NAMALWA (cell line): Measurements from ENCODE around the gene RSPO4.
A peak's percentile ranks its signal among the peaks of the same experiment; 100 is the strongest.

Experiments used
- DNase-seq: peaks from one replicate; pipeline ENCODE4 v3.0.0-alpha.2; 2015; ENCODE audit warnings: low spot score

The RSPO4 gene

GRCh38 chr20:967796-968742 lies 34.0 kb downstream of the RSPO4 start:
- peak; percentile 81 for DNase-seq

GRCh38 chr20:965956-966355 lies 36.2 kb downstream of the RSPO4 start:
- no peak for DNase-seq

DNA sequence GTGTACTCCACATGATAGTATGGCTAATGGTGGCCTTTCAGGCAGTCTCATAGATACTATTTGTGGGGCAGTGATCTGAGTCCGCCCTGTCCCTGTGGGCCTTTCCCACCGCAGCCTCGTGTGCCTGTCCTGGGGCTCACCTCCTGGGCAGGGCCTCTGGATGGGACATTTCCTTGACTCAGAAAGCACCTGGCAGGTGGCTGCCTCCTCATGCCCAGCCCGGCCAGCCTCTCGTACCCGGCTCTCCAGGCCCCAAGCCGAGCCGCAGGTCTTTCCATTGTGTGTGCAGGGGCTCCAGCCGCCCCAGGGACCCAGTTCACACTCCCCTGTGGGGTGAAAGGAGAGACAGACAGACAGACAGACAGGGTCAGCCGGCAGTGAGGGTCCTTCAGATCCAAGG lies 38.3 kb downstream of the RSPO4 start:
- no peak for DNase-seq

- DNase-seq: no peak
Measured at GRCh38 chr20:962683-963082, 39.4 kb downstream of the RSPO4 start.

DNA sequence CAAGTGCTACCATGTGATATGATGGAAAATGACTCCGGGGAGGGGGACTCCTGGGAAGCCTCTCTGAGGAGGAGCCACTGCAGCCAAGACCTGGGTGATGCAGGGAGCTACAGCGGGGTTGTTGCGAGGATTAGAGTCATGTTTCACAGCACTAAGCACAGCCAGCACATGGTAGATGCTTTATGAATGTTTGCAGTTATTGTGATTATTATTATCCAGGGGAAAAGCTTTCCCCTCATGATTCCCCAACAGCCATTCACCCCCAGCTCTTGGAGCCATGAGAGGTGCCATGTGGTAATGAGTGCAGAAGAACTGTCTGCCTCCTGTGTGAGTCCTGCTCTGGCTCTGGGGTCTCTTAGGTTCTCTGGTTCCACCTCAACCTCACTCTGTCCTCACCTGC lies 39.9 kb downstream of the RSPO4 start:
- no peak for DNase-seq

DNA sequence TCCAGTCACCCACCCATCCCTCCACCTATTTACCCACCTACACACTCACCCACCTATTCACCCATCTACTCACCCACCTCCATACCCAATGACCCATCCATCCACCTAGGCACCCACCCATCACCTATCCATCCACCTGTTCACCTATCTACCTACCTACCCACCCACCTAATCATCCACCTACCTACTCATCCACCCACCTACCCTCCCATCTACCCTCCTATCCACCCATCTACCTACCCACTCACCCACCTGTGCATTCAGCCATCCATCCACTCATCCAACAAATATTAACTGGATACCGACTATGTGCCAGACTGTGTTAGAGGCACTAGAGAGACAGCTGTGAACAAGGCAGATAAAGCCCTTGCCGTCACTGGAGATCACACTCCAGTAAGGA lies 40.3 kb downstream of the RSPO4 start:
- no peak for DNase-seq

DNA sequence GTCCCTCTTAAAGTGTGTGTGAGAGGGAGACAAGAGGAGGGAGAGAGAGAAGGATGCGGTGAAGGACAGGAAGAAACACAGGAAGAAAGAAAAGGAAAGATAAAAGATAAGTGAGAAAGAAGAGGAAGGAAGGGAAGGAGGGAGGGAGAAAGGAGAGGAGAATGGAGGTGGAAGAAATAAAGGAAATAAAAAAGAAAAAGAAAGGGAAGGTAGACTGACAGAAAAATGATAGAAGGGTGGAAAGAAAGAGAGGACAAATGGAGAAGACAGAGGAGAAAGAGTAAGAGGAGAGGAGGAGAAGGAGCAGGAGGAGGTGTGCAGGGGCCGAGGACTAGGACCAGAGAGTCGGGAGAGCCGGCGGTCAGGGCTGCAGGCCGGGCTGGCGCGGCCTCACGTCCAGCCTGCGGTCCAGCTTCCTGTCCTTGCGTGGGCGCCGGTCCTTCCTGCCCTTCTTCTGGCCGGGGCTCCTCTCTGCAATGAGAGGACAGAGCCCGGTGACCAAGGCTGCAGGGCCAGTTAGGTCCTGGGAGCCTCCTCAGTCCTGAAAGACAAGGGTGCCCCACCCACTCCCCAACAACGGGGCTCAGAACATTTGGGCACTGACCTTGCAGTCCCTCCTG lies 42.0 kb downstream of the RSPO4 start:
- DNase-seq: no peak

GRCh38 chr20:958936-959815 lies 42.9 kb downstream of the RSPO4 start:
- no peak for DNase-seq

GRCh38 chr20:957544-957943 lies 44.6 kb downstream of the RSPO4 start:
- peak; percentile 48 for DNase-seq

DNA sequence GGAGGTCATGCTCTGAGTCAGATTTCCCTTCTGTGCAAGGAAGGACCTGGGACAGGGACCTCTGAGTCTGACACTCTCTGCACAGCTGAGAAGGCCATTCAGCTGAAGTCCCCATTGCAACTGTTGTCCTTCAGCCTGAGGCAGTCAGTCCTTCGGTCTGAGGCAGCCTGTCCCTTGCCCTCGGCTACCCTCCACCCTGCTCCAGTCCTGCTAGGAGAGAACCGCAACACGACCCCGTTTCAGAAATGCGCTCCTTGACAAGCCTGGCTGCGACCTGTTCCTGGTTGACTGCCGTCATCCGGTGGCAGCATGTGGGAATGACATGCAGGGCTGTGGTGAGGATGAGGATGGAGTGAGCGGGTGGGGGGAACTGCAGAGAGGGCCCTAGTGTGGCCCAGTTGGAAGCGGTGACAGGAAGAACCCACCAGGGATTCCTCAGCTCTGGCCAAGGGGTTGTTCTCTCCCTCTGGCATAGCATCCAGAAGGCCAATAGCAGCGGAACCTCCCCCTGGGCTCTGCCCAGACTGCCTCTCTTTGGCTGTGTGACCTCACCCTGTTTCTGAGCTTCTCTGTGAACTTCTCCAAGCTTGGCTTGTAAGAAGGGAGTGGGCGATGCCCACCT lies 45.7 kb downstream of the RSPO4 start:
- peak; percentile 86 for DNase-seq

DNA sequence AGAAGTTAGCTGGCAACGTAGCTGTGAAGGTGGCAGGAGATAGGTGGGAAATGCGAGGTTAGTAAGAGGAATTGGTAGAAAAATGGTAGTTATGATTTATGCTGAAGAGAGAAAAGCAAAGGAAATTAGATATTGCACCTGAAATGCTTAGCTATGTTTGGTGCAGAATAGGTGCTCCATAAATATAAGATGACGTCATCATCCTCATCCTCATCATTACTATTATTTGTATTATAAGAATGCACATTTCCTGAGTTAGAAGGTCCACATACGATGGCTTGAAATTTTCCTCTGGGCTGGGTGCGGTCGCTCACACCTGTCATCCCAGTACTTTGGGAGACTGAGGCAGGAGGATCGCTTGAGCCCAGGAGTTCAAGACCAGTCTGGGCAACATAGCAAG lies 46.5 kb downstream of the RSPO4 start:
- no peak for DNase-seq

DNA sequence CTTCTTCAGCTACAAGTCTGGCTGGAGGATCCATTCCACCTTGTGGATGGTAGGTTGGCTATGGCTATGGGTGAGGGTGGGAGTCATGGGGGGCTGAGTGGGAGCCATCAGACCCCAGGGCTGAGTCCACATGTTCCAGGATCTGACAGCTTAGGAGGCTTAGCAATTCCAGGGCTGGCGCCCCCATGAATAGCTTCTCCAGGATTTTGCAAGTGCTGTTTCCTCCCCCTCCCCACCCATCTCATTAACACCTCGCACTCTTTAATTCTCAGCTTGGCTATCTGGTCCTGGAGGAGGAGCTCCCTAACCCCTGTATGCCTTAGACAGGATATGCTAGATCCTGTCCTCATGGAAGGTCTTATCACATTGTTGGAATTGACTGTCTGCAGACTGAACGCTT lies 47.0 kb downstream of the RSPO4 start:
- no peak for DNase-seq

DNA sequence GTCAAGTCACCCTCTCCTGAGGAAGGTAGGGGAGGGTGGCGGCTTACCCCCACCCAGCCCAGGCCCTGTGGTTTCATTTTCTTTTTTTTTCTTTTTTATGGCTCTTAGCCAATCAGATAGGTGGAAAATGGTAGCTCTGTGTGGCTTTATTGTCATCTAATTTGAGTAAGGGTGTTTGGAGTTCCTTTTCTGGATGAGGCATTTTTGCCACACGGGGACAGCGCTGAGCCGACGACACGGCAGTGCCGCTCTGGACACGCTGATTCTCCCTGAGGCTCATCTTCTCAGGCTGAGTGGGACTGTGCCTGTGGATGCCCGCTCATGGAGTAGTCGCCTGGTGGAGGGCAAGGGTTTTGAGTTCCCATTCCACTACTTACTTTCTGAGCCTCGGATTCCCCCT lies 48.4 kb downstream of the RSPO4 start:
- no peak for DNase-seq

GRCh38 chr20:952196-952795 lies 49.8 kb downstream of the RSPO4 start:
- DNase-seq: no peak

- DNase-seq: no peak
Measured at GRCh38 chr20:951384-952169, 50.5 kb downstream of the RSPO4 start.

DNA sequence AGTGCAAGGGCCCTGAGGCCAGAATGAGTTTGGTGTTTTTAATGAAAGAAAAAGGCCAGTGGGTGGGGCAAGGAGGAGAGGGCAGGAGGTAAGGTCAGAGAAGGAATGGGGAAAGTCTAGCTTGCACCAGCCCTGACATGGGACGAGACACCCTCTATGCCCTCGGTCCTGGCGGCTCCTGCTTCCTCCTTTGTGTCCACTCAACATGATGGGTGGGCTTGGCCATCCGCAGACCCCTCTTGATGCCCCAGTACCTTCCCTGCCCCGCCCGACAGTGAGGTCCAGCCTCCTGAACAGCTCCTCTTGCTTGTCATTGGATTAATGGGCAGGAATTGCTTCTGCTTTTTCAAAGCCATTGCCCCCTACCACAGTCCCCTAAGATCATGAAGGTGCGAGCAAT lies 52.4 kb downstream of the RSPO4 start:
- no peak for DNase-seq

- no peak for DNase-seq
Measured at GRCh38 chr20:946826-947225, 55.3 kb downstream of the RSPO4 start.

GRCh38 chr20:945841-946240 lies 56.3 kb downstream of the RSPO4 start:
- no peak for DNase-seq

GRCh38 chr20:944774-945410 lies 57.2 kb downstream of the RSPO4 start:
- DNase-seq: no peak

GRCh38 chr20:944148-944547 lies 58.0 kb downstream of the RSPO4 start:
- DNase-seq: no peak
